NCI-H2029 (cell line): ENCODE data around the gene LEKR1.

Experiments used
- DNase-seq: peaks from one replicate; lab custom pipeline; 2025; lab: John Stamatoyannopoulos, UW

Gene LEKR1

GRCh38 chr3:156981005-156981404 is 154.9 kb downstream of the LEKR1 start:
- no peak for DNase-seq

GRCh38 chr3:156983559-156983958 is 157.4 kb downstream of the LEKR1 start:
- no peak for DNase-seq

- no peak for DNase-seq
These were observed 159.6 kb downstream of the LEKR1 start for GRCh38 chr3:156985711-156986110.

- DNase-seq, result no peak
These were observed 161.8 kb downstream of the LEKR1 start for GRCh38 chr3:156987946-156988345.

- no peak for DNase-seq
These were observed 171.2 kb downstream of the LEKR1 start for GRCh38 chr3:156997351-156997750.

GRCh38 chr3:157001221-157001957 is 175.2 kb downstream of the LEKR1 start:
- no peak for DNase-seq

GRCh38 chr3:157021679-157022078 is 195.5 kb downstream of the LEKR1 start:
- DNase-seq, result no peak

GRCh38 chr3:157023226-157023625 is 197.1 kb downstream of the LEKR1 start:
- DNase-seq, result no peak

- no peak for DNase-seq
These were observed 199.9 kb downstream of the LEKR1 start for GRCh38 chr3:157026091-157026490.

GRCh38 chr3:157027861-157028745 is 201.9 kb downstream of the LEKR1 start:
- DNase-seq, result no peak

- no peak for DNase-seq
These were observed 203.2 kb downstream of the LEKR1 start for GRCh38 chr3:157029365-157029790.

- no peak for DNase-seq
These were observed 204.6 kb downstream of the LEKR1 start for GRCh38 chr3:157030712-157031111.

- DNase-seq, result no peak
These were observed 206.8 kb downstream of the LEKR1 start for GRCh38 chr3:157033001-157033400.

- no peak for DNase-seq
These were observed 214.3 kb downstream of the LEKR1 start for GRCh38 chr3:157040456-157040855.

GRCh38 chr3:157042226-157042625 is 216.1 kb downstream of the LEKR1 start:
- DNase-seq, result no peak

GRCh38 chr3:157043771-157044170 is 217.6 kb downstream of the LEKR1 start:
- DNase-seq, result no peak

GRCh38 chr3:157045238-157045850 is 219.2 kb downstream of the LEKR1 start:
- DNase-seq, result no peak

GRCh38 chr3:157046520-157046919 is 220.4 kb downstream of the LEKR1 start:
- no peak for DNase-seq

- DNase-seq, result no peak
These were observed 224.9 kb downstream of the LEKR1 start for GRCh38 chr3:157051055-157051454.

- no peak for DNase-seq
These were observed 225.4 kb downstream of the LEKR1 start for GRCh38 chr3:157051591-157051990.

- DNase-seq, result no peak
These were observed 229.9 kb downstream of the LEKR1 start for GRCh38 chr3:157056035-157056434.

GRCh38 chr3:157058392-157059071 is 232.4 kb downstream of the LEKR1 start:
- no peak for DNase-seq
